Germinal center (tissue), 1 donor: ENCODE measurements around the gene CAPN6.

Experiments
- DNase-seq: peaks from one replicate; pipeline ENCODE4 v3.0.0; 2012; ENCODE audit warnings: mixed read lengths, low spot score

CAPN6 gene

GRCh38 chrX:111199505-111199904, 70.8 kb downstream of the CAPN6 start:
- no peak for DNase-seq
